ENCODE data around the gene WDR13. TPM values are rescaled to one million over a fixed set of nuclear protein-coding genes. Genes with fewer than 3 reads are reported as not detected.

Gene WDR13
- total RNA-seq, 4 donors from 2014 or later, result 95.4 to 149 (median 126) TPM

Small RNA genes within 50 kb of the gene (small RNA-seq; reads per million reads assigned to genes)
- gene MRPL32P1, result not detected

Other genes with a start within 250 kb of the WDR13 start
- gene SSX3, start 240.8 kb upstream of the WDR13 start, total RNA-seq, result not detected
- gene SSX4, start 214.0 kb upstream of the WDR13 start, total RNA-seq, result not detected
- gene SSX4B, start 185.5 kb upstream of the WDR13 start, total RNA-seq, result not detected
- 10 to 100 TPM in 2 of 4 donors, 1 to 10 TPM in 2; 2.8 to 11.9 (median 9.6) TPM for gene SLC38A5, start 127.2 kb upstream of the WDR13 start, total RNA-seq
- 10 to 100 TPM; 45.7 to 74.7 (median 56.1) TPM for gene FTSJ1, start 121.3 kb upstream of the WDR13 start, total RNA-seq
- gene PORCN, start 88.5 kb upstream of the WDR13 start, total RNA-seq, result 10 to 100 TPM in 3 of 4 donors, 1 to 10 TPM in 1; 8.4 to 16.9 (median 14.1) TPM
- 10 to 100 TPM; 15.1 to 24.9 (median 17.2) TPM for gene EBP, start 75.7 kb upstream of the WDR13 start, total RNA-seq
- 10 to 100 TPM in 3 of 4 donors, 1 to 10 TPM in 1; 8.7 to 15.4 (median 13.2) TPM for gene TBC1D25, start 57.8 kb upstream of the WDR13 start, total RNA-seq
- 100 to 1,000 TPM; 151 to 280 (median 263) TPM for gene RBM3, start 23.0 kb upstream of the WDR13 start, total RNA-seq
- 10 to 100 TPM in 3 of 4 donors, 1 to 10 TPM in 1; 9.0 to 26.0 (median 21.0) TPM for gene WAS, start 86.3 kb downstream of the WDR13 start, total RNA-seq
- gene SUV39H1, start 99.2 kb downstream of the WDR13 start, total RNA-seq, result 1 to 10 TPM; 4.2 to 8.1 (median 5.5) TPM
- gene GLOD5, start 164.3 kb downstream of the WDR13 start, total RNA-seq, result not detected
- not detected for gene GATA1, start 189.1 kb downstream of the WDR13 start, total RNA-seq
- 10 to 100 TPM; 36.5 to 63.2 (median 54.5) TPM for gene HDAC6, start 204.6 kb downstream of the WDR13 start, total RNA-seq
- gene ERAS, start 229.0 kb downstream of the WDR13 start, total RNA-seq, result not detected
- 1 to 10 TPM in 2 of 4 donors, under 1 TPM in 1, not detected in 1; 0.93 to 2.3 (median 1.4) TPM for gene PCSK1N, start 238.1 kb downstream of the WDR13 start, total RNA-seq

Data from omental fat pad (tissue), 4 donors.